SKM-1 treated with dmso at 0.1 percent for 144 hours (cell line): ENCODE data around the gene HOXB5.

Source experiments
- DNase-seq: peaks from one replicate; lab custom pipeline; 2025; ENCODE audit not compliant: unreplicated experiment; lab: John Stamatoyannopoulos, UW

The HOXB5 gene

GRCh38 chr17:48630009-48630924 lies 36.7 kb upstream of the HOXB5 start:
- no peak for DNase-seq

DNA sequence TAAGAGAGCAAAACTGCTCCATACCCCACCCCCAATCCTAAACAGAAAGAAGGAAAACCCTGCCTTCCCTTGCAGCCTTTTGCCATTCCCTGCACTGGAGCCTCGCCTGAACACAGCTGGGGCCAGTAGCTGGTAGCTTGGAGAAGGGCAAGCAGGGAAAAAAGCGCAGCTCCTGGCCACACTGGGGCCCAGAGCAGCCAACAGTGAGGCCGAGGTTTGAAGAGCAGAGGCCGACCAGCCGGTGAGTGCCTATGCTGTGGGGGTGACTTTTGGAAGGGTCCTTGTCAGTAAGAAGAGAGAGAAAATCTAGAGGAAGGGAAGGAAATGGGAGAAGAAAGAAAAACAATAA lies 35.8 kb upstream of the HOXB5 start:
- DNase-seq: no peak

DNA sequence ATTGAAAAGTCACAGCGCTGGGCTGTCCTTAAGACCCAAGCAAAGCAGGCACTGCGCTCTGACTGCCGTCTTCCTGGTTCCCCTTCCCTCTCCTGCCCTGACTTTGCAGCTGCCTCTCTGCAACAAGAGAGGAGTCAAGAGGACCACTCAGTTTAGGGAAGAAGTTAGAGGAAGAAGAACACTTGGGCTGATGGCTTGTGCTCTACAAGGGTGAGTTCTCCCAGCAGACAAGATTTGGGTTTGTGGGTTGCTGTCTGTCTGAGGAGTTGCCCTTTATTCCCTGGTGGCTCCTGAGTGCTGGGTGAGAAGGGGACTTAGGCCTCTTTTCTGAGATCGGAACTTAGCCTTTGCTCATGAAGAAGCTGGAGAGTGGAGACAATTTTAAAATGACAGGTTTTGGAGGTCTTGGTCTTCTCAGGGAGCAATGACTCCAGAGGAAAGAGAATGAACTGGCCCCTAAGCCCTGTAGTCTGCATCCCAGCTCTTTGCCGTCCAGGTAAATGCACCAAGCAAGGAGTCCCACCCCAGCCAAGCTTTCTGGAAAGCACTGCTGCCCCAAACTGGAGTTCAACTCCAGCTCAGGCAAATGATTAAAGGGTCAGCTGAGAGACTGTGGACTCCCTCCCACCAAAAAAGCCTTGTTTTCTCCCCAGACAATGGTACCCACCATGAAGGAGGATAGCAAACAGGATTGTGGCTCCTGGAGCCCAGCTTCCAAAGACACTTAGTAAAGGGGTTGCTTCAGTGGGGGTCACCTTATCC lies 35.3 kb upstream of the HOXB5 start:
- no peak for DNase-seq

DNA sequence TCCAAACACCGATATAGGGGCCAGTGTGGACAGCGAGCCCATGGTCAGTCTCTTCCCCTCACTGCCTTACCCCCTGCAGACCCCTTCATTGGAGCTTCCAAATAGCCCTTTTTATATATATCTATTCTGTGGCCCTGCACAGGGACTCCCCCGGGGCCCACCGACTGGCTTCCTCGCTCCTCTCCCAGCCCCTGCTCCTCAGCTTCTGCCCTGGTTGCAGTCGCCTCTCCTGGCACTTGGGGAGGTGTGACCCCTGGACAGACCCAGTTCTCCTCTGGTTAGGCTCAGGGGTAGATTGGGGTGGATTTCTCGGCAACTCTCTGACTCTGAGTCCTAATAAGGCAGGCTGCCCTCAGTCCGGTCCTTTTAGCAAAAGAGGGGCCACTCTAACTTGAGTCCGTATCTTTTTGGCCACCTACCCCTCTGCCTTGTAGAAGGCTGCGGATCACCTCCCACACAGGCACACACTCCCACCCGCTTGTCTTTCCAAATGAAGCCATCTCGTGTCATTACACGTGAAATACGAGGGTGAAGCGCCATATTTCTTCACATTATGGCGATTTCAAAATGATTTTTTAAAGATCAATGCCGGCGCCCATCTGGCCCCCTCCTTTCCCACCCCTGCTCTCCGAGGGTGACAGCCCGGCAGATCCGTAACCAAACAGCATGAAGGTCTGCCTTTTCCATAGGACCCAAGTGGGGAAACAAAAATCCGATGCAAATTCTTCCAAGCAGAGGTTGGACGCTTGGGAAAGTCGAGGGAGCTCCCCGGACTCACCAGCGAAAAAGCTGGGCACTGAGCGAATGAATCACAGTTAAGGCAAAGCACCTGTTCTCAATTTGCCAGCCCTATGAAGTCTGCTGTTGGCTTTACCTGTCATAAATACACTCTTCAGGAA lies 34.3 kb upstream of the HOXB5 start:
- DNase-seq: no peak

- DNase-seq: no peak
These were observed 33.6 kb upstream of the HOXB5 start for GRCh38 chr17:48627118-48627597.

DNA sequence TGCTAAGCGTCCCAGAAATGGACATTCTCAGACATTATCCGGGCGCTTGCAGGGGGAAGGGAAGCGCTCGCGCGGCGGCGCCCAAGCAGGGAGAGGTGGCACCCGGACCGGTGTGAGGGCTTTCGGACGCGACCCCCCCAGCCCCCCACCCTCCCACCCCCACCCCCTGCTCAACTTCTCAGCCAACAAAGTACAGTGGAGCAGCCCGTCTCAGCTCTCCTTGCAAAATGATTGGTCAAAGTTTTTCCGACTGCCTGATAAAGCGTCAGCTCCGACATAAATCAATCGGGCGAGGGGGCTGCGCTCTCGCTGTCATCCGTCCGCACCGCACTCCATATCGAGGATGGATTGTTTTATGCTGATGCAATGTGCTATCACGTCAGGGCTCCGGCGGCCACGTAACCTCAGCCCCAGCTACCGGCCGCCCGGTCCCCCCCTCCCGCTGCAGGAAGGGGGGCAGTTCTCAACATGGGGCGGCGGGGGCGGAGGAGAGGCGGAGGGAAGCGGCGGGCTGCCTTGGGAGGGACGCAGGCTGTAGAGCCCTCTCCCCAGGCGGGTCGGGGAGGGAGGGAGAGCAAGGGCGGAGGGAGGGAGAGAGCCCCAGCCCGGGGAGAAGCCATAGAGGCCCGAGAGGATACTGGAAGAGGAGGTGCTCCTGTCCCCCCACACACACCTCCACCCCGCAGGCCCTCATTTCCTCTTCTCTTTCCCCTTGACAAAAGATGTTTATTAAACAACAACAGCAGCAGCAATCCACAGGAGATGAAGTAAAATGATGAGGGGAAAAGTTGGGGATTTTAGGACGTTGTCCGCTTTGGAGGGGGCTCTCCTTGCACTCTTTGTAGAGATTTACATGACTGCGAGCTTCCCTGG lies 32.9 kb upstream of the HOXB5 start, which contains the start of gene HOXB9:
Gene HOXB9 (minus strand): TSS at position 114 of the 873 bp plus-strand sequence. CDS start 89 bp downstream, at position 25.
- no peak for DNase-seq

GRCh38 chr17:48625495-48626244 lies 32.1 kb upstream of the HOXB5 start:
- DNase-seq: no peak

DNA sequence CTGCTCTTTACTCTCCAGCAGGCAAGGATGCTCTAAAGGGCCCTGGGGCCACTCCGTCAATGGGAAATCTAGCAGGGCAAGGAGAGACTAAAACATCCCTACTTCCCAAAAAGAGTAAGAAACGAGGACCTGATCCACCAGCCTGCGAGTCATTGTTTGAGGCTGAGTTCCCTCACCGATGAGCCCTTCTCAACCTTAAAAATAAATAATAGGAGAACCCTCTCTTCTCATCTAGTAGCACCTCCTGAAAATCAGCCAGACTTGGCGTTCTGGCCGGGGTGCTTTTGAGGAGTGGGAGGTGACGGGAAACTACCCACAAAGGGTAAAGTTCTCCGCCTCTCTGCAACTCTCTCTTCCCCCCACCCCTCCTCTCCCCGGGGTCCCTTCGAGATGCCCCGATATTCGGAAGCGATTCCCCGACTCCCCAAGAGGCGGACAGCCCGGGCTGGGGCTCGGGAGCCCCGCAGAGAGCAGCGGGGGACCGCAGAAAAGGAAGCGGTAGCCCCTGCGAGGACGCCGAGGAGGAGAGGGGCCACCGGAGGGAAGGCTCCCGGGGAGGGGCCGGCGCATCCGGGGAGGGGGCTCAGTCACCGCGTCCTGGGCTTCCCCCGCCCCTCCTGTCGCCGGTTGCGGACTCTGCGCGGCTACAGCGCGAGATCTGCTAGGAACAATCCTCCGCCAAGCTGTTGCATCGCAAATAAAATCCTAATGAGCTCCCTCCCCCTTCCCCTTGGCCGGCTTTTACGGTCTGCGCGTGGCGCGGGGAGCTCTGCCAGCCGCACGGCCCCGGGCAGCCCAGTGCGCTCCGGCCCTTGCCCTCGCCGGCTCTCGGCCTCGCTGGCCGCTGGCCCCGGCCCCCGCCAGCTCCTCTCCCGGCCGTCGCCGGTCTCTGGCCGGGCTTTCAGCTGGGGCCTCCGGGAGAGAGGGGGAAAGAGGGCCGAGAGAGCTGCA lies 31.2 kb upstream of the HOXB5 start:
- no peak for DNase-seq

DNA sequence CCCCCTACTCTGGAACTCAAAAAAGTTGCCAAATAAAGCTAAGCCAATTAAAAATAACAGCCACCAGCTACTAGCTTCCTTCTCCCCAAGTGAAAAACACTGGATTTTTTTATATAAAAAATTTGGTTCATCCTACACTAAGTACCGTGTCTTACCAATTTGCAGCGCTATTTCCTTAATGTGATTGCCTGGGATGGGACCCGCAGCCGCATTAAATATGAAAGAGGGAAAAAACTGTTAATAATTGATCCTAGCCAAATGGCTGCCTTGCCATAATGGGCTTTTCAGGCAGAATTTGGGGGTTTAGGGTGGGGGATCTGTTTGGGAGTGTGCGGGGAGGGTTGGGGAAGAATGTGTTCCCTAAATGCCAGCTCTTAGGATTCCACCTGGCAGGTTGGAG lies 30.5 kb upstream of the HOXB5 start:
- DNase-seq: no peak

DNA sequence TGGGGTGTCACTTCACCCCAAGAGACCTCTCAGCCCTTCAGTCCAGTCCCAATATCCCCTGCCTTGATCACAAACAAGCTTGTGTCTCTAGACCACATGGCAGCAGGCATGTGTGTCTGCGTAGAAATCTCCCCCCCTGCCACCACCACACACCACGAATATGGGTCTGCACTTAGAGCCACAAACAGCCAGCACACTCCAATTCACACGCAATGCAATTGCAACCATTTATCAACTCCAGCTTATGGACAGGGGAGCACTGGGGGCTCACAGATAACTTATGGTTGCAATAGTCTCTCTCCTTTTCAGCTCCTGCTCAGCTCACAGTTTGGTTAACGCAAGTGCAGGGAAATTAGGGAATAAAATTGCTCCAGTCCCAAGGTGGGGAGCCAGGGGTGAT lies 30.0 kb upstream of the HOXB5 start:
- DNase-seq: no peak

DNA sequence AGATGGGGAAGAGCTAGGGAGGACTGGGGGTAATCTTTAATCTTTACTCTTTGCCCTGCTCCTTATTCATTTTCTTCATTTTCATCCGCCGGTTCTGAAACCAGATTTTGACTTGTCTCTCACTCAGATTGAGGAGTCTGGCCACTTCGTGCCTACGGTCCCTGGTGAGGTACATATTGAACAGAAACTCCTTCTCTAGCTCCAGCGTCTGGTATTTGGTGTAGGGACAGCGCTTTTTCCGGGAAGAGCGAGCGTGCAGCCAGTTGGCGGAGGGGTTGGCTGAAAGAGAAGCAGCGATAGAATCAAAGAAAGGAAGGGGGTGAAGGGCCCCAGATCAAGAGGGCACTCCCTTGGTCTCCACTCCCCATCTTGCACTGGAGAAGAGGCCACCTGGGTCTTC lies 29.3 kb upstream of the HOXB5 start:
- DNase-seq: no peak

- DNase-seq: no peak
These were observed 28.1 kb upstream of the HOXB5 start for GRCh38 chr17:48621410-48622392.

- DNase-seq: no peak
These were observed 27.0 kb upstream of the HOXB5 start for GRCh38 chr17:48620461-48621139.

DNA sequence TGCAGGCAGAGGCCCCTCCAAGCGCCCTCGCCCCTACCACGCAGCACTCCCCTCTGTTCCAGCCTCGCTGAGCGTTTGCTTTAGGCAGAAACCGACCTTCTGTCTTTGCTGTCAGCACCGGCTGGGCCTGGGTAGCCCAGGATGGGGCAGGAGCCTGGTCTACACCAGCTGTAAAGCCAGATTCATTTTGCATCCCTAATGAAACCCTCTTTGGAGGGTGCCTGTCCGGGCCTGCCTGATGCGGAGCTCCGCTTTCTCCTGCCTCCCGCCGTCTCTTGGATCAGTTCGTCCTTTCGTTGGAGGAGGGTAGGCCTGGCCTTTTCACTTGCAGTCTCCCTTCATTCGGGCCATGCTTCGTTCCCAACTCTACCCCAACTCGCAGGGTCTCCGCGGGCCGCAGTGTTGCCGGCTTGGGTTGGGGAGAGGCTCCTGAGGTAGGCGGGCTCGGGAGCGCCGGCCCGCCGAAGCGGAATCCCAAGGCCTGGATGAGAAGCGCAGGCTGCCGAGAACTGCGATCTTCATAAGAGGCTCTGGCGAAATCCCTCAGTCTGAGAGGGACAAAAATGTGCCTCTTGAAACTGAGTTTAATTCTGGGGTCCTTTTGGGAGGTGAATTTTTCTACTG lies 26.4 kb upstream of the HOXB5 start:
- DNase-seq: no peak

GRCh38 chr17:48618256-48618896 lies 24.8 kb upstream of the HOXB5 start:
- peak; percentile 69 for DNase-seq
